Upper lobe of right lung (tissue), 1 donor: ENCODE measurements around the gene SDCCAG8. TPM values are rescaled to one million over a fixed set of nuclear protein-coding genes. Genes with fewer than 3 reads are reported as not detected.

Experiments used
- ATAC-seq: fragments of 200-7000 bp; cut with Tn5 transposase; one replicate; pipeline ENCODE4 v1.9.1; 2020; ENCODE audit warnings: mild to moderate bottlenecking, moderate library complexity
- DNase-seq: peaks from one replicate; pipeline ENCODE4 v3.0.0-alpha.2; 2020
- H3K27ac ChIP-seq: fragments of 200-600 bp; one replicate; pipeline ENCODE4 v1.8.0; 2022
- H3K27me3 ChIP-seq: fragments of 200-600 bp; one replicate; pipeline ENCODE4 v1.8.0; 2022; ENCODE audit warnings: mild to moderate bottlenecking
- H3K36me3 ChIP-seq: fragments of 200-600 bp; one replicate; pipeline ENCODE4 v1.8.0; 2022
- H3K4me1 ChIP-seq: fragments of 200-600 bp; one replicate; pipeline ENCODE4 v1.8.0; 2022
- H3K4me3 ChIP-seq: fragments of 200-600 bp; one replicate; pipeline ENCODE4 v1.8.0; 2022; ENCODE audit warnings: mild to moderate bottlenecking
- H3K9me3 ChIP-seq: fragments of 200-600 bp; one replicate; pipeline ENCODE4 v1.8.0; 2022
- CTCF ChIP-seq: fragments of 200-600 bp; IDR thresholded peaks from one replicate; pipeline ENCODE4 v1.8.0; 2022; ENCODE audit warnings: antibody characterized with exemption
- intact Hi-C: fragments of 100-400 bp; cut with DNase I; formaldehyde crosslinking; loops from one replicate; pipeline ENCODE4 v1.11.0; 2022
- total RNA-seq: library from RNA; stranded (reverse); fragmentation: NEBNext Ultra II Directional; extraction: Animal tissue kit (Norgen Biotek cat#: 25700); gene quantifications from one replicate; pipeline ENCODE4 v1.2.1, GENCODE V29; 2021
- donor health status: DM: no; HTN: yes; CAD: no; lungs with severe emphysema.

Gene SDCCAG8
- total RNA-seq, 1 donor from 2014 or later: 71.9 TPM

- no peaks in the 10 kb centered on the region for H3K4me1 ChIP-seq
- H3K27ac ChIP-seq: no peak overlapping the region
- DNase-seq (no peak), ATAC-seq (no peak)
- intact Hi-C loops: no loop called here
- TF ChIP-seq CTCF: no peak
- no peaks in the 10 kb centered on the region for H3K27me3 ChIP-seq
- H3K9me3 ChIP-seq: no peaks in the 10 kb centered on the region
- peaks cover under 1% of the 10 kb centered on the region for H3K36me3 ChIP-seq
- H3K4me3 ChIP-seq: no peak overlapping the region
Measured at GRCh38 chr1:243399561-243400155, 143.8 kb downstream of the SDCCAG8 start.

GRCh38 chr1:243402868-243403267, 147.0 kb downstream of the SDCCAG8 start:
- intact Hi-C loops: no loop called here
- Histone ChIP-seq H3K27ac (no peak overlapping the region), H3K4me3 (no peak overlapping the region), H3K36me3 (peaks cover 15% of the 10 kb centered on the region), H3K4me1 (no peaks in the 10 kb centered on the region), H3K27me3 (no peaks in the 10 kb centered on the region), H3K9me3 (no peaks in the 10 kb centered on the region)
- TF ChIP-seq CTCF: no peak
- DNase-seq (no peak), ATAC-seq (no peak)

GRCh38 chr1:243406424-243406823, 150.6 kb downstream of the SDCCAG8 start:
- ATAC-seq: no peak

GRCh38 chr1:243407284-243408018, 151.6 kb downstream of the SDCCAG8 start:
- Histone ChIP-seq H3K27ac (no peak overlapping the region), H3K4me1 (no peaks in the 10 kb centered on the region), H3K9me3 (no peaks in the 10 kb centered on the region), H3K36me3 (peaks cover 15% of the 10 kb centered on the region), H3K27me3 (no peaks in the 10 kb centered on the region), H3K4me3 (no peak overlapping the region)
- no peak for ATAC-seq
- intact Hi-C loops: no loop called here
- no peak for DNase-seq
- no peak for TF ChIP-seq CTCF

More at GRCh38 chr1:243406424-243406823, 150.6 kb downstream of the SDCCAG8 start:
- Histone ChIP-seq H3K27me3 (no peaks in the 10 kb centered on the region), H3K27ac (no peak overlapping the region), H3K9me3 (no peaks in the 10 kb centered on the region), H3K36me3 (peaks cover 15% of the 10 kb centered on the region), H3K4me3 (no peak overlapping the region), H3K4me1 (no peaks in the 10 kb centered on the region)
- TF ChIP-seq CTCF: no peak
- no peak for DNase-seq
- intact Hi-C loops: no loop called here

- DNase-seq (no peak), ATAC-seq (no peak)
- Histone ChIP-seq H3K27ac (no peak overlapping the region), H3K36me3 (peaks cover 15% of the 10 kb centered on the region), H3K4me3 (no peak overlapping the region), H3K27me3 (no peaks in the 10 kb centered on the region), H3K4me1 (no peaks in the 10 kb centered on the region), H3K9me3 (no peaks in the 10 kb centered on the region)
- intact Hi-C loops: no loop called here
- no peak for TF ChIP-seq CTCF
Measured at GRCh38 chr1:243408479-243408878, 152.6 kb downstream of the SDCCAG8 start.
